ENCODE data around the gene DTNBP1. TPM values are rescaled to one million over a fixed set of nuclear protein-coding genes. Genes with fewer than 3 reads are reported as not detected.

The DTNBP1 gene
- total and polyA plus RNA-seq, 3 donors from 2014 or later = 21.8 to 25.4 (median 22.6) TPM

DNA sequence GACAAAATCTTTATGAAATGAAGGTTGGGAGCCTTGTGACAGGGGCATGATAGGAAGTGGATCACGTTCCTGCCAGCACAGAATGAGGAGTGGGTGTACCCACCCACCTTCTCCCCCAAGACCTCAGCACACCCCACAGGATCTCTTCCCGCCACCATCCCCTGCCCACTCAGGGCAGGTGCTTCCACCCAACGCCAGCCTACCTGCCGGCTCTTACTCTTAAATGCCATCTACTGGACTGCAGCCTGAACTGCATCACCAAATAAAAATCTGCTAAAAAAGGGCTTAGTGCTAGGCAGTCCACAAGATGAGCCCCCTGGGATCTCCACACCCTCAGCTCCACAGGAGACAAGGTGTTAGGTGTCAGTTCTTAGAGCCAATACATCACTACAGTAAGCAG, 20.6 kb downstream of the DTNBP1 start:
- Histone ChIP-seq H3K9me3 (no peaks in the 10 kb centered on the region), H3K36me3 (ENCODE audit: low read depth, missing control alignments) (no peaks in the 10 kb centered on the region), H3K27ac (no peak overlapping the region), H3K4me1 (no peaks in the 10 kb centered on the region), H3K27me3 (no peaks in the 10 kb centered on the region), H3K4me3 (no peak overlapping the region)
- intact Hi-C loops (cut with DNase I; ENCODE audit: low total_unique reads) = no loop called here
- no peak for DNase-seq
- TF ChIP-seq CTCF (IDR thresholded peaks at IDR 0.05) = no peak
- TF ChIP-seq POLR2A (IDR thresholded peaks at IDR 0.05) = no peak
- WGBS, 2 donors = 73 to 80% methylated on average over 3 to 4 of the region's 4 CpGs

DNA sequence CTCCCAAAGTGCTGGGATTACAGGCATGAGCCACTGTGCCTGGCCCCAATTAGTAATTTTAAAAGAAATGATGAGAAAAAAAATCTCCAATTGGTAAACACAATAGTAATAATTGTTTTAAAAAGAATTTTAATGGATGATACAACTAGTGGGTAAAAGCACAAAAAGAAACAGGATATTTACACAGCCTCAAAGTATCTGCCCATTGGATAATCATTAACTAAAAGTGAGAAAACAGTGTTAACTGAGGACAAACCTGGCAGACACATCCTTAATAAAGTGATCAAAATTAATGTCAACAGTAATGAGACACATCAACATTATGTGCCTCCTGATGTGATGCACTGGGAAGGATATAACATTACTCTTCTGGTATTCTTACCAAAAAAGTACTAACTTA, 24.5 kb downstream of the DTNBP1 start:
- no peaks in the 10 kb centered on the region for H3K27me3 ChIP-seq
- TF ChIP-seq CTCF (IDR thresholded peaks at IDR 0.05) (no peak), POLR2A (IDR thresholded peaks at IDR 0.05) (no peak)
- intact Hi-C loops (cut with DNase I; ENCODE audit: low total_unique reads) = no loop called here
- H3K9me3 ChIP-seq = no peaks in the 10 kb centered on the region
- H3K4me3 ChIP-seq = no peak overlapping the region
- H3K36me3 ChIP-seq (ENCODE audit: low read depth, missing control alignments) = no peaks in the 10 kb centered on the region
- DNase-seq = no peak
- no peak overlapping the region for H3K27ac ChIP-seq
- no peaks in the 10 kb centered on the region for H3K4me1 ChIP-seq

DNA sequence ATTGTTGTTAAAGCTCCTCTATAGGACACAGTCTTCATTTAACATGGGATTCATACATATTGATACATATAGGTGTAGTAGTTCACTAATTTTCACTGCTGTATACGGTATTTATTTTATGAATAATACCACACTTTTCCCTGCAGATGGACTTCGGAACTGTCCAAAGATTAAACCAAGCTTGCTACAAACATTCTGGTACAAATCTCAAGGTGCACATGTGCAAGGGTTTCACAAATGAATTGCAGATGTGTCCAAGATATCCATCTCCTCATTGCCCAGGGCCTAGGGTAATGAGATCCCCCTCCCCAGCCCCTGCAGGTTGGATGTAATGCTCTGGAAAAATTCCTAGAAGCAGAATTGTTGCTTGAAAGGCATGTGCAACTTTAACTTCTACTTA, 31.4 kb downstream of the DTNBP1 start:
- TF ChIP-seq CTCF (IDR thresholded peaks at IDR 0.05) (no peak), POLR2A (IDR thresholded peaks at IDR 0.05) (no peak)
- no peak for DNase-seq
- H3K4me1 ChIP-seq = no peaks in the 10 kb centered on the region
- H3K27ac ChIP-seq = no peak overlapping the region
- H3K4me3 ChIP-seq = no peak overlapping the region
- intact Hi-C loops (cut with DNase I; ENCODE audit: low total_unique reads) = no loop called here
- no peaks in the 10 kb centered on the region for H3K27me3 ChIP-seq
- H3K36me3 ChIP-seq (ENCODE audit: low read depth, missing control alignments) = no peaks in the 10 kb centered on the region
- H3K9me3 ChIP-seq = no peaks in the 10 kb centered on the region
- 79 to 83% methylated on average over 2 of the region's 2 CpGs for WGBS, 2 donors

DNA sequence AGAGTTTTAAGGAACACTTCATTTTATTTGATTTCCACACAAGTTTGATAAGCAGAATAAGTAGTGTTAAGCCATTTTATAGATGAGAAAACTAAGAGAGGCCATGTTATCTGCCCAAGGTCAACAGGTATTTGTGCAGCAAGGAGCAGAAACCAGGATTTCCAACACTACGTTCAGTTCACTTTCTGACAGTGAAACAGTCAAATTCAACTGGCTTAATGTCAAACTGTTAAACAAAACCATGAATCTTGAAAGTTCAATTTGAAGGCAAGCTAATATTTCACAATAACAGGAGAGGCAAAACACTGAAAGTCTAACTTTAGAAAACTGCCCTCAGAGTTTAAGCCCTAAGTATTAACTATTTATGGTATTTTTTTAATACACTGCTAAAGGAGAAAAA, 32.6 kb downstream of the DTNBP1 start:
- WGBS, 2 donors = 76 to 93% methylated on average over 1 of the region's 1 CpG
- DNase-seq = no peak
- H3K27me3 ChIP-seq = no peaks in the 10 kb centered on the region

More for the DNA sequence above, 32.6 kb downstream of the DTNBP1 start:
- no peak for TF ChIP-seq POLR2A (IDR thresholded peaks at IDR 0.05)
- no peak for TF ChIP-seq CTCF (IDR thresholded peaks at IDR 0.05)
- H3K4me1 ChIP-seq = no peaks in the 10 kb centered on the region
- H3K27ac ChIP-seq = no peak overlapping the region
- no peak overlapping the region for H3K4me3 ChIP-seq
- intact Hi-C loops (cut with DNase I; ENCODE audit: low total_unique reads) = no loop called here
- no peaks in the 10 kb centered on the region for H3K9me3 ChIP-seq
- no peaks in the 10 kb centered on the region for H3K36me3 ChIP-seq (ENCODE audit: low read depth, missing control alignments)

Measured in testis (tissue), 3 donors.